CD4-positive, alpha-beta T cell treated with Interleukin-6 for 4 hours (primary cell): Measurements from ENCODE around the gene RBMX2.
"Not testable (repeated sequence)": the region's sequence is repeated elsewhere in the genome, so short reads cannot be mapped to it uniquely, and the experiment has no call there.

Source experiments
- DNase-seq: peaks from one replicate; pipeline ENCODE4 v3.0.0-alpha.2; 2020; ENCODE audit warnings: mixed read lengths

RBMX2 gene, protein sequence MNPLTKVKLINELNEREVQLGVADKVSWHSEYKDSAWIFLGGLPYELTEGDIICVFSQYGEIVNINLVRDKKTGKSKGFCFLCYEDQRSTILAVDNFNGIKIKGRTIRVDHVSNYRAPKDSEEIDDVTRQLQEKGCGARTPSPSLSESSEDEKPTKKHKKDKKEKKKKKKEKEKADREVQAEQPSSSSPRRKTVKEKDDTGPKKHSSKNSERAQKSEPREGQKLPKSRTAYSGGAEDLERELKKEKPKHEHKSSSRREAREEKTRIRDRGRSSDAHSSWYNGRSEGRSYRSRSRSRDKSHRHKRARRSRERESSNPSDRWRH

DNA sequence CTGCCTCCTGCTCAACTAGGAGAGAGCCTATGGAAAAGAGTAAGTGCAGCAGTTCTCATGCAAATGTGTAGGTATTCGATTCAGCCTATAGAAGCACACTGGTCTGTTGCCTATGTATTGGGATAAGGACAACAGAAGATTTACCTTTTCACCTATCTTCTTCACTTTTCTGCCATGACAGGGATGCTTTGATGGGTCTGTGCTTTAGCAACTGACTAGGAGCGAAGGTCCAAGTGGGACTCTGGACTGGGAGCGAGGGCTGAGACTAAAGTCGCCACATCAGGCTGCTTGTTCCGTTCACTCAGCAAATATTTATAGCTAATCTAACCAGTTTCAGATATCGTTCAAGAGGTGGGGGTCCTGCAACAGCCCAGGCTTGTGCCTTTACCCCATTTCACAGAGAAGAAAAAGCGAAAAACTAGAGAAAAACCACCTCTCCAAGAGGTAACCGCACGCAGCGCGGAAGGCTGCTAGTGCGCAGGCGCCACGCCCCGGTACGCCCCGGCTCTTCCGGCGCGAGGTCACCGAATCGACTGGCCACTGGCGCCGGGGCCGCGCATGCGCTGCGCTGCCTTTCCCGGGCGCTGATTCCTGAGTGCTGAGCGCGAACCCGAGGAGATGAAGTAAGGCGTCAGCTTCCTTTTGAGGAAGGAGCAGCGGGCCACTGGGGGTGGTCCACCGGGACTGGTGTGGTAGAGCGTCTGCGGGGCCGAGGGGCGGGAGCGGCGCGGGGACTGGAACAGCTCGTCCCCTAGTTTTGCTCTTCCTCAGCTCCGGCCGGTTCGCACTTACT is at the start of gene RBMX2:
RBMX2 (plus strand) TSS at position 573 of the 793 bp plus-strand sequence; CDS start at position 619, 46 bp downstream.
- DNase-seq = peak; percentile 80

DNA sequence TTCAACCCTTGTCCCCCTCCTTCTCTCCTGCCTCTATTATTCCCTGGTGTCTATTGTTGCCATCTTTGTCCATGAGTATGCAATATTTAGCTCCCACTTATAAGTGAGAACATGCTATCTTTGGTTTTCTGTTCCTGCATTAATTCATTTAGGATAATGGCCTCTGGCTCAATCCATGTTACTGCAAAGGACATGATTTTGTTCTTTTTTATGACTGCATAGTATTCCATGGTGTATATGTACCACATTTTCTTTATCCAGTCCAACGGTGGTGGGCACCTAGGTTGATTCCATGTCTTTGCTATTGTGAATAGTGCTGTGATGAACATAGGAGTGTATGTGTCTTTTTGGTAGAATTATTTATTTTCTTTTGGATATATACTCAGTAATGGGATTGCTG is 49.7 kb upstream of the RBMX2 start:
- DNase-seq = not testable (repeated sequence)

DNA sequence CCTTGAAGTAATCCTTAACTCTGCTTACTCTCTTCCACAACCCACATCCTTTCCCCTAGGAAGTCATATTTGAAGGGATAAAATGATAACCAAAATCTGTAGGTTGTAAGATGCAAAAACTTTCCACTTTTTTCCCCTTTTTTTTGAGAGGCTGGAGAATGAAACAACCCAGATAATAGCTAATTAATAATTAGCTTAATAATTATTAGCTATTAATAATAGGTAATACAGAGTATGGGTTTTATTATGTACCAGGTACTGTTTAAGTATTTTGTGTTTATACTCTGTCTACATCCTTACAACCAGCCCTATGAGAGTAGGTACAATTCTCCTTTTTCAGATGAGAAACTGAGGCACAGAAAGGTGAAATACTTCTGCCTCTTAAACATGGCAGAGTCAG is 25.7 kb upstream of the RBMX2 start:
- DNase-seq = no peak

DNA sequence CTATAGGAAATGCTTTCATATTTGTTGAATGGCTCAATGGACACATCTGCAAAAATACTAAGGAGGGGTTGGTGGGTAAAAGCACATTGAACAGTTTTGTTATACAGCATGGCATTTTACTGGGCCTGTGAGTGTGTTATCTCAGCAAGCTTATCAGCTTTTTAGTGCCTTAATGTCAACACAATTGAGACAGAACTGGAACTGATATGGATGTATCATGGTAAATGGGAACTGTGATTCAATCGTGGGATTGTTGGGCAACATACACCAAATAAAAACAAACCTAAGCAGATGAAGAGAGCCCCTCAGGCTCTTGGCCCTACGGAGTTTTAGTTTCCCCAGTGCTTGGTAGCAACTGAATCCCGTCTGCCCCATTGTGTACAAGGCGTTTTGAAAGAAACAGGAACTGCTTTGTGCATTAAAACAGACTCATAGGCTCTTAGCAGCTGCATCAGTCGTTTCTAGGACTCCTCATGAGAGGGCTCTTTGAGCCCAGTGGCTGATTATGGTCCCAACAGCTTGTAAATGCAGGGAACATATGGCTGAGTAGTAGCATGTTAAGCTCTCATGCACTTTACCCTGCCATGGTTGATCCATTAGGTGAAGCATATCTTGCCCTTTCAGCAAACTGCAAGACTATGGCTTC is 23.6 kb upstream of the RBMX2 start:
- no peak for DNase-seq

DNA sequence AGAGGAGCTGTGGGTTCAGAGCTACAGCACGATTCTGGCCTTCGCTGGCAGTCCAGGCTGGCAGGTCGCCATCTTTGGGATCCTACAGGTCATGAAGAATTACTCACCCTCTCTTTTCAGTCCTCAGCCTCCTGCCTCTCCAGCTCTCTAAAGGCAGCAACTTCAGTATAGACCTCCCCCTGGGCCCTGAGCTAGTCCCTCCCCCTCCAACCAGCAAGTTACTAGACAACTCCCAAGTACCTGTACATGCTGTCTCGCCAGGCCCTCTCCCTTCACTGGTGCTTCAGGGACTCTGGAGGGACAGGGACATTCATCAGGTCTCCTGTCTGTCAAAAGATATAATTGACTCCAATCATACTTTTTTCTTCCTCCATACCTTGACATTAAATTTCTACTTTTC is 16.3 kb upstream of the RBMX2 start, which contains the start of gene GPR119:
GPR119 (minus strand) TSS at position 155 of the 400 bp plus-strand sequence. CDS start 227 bp downstream, outside the sequence.
- no peak for DNase-seq

DNA sequence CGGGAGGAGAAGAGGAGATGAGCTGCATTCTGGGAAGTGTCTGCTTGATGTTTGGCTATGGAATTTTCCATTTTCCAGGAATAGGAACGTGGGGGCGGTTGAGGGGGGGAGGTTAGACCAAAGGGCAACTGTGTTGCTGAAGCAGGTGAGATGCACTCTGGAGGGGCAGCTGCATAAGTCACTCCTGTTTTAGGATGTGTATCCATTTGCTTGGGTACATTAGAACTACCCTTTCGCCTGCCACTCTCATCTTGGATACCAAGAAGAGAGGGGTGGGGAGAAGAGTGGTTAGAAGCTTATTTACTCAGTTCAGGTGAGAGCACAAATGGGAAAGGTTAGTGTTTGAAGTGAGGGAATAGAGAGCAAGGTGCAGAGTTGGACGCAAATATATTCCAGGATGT is 15.4 kb upstream of the RBMX2 start:
- DNase-seq = no peak

DNA sequence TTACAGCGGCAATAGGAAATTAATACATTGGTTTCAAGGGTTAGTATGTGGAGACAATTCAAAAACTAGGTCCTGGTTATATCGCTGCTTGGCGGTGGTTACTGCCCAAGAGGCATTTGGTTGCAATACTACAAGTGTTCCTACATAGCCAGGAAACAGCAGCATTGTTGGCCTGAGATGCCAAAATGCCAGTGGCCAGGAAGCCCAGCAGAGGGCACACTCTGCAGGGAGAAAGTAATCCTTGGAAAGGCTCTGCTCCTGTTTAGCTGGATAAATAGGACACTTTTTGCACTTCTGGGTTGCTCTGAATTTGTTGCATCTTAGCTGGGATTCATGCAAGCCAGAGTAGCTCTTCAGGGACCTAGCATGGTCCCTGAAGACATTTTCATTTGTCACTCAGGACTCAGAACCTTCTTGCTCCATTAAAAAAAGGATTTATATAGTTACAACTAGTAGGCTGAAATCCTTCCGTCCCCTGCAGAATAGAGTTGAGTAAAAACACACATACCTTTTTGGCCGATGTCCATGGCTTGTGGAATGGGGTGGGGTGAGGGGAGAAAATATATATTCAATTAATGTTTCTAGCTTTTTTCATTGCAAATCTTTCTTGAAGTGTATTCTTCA is 8.2 kb upstream of the RBMX2 start:
- DNase-seq = no peak

DNA sequence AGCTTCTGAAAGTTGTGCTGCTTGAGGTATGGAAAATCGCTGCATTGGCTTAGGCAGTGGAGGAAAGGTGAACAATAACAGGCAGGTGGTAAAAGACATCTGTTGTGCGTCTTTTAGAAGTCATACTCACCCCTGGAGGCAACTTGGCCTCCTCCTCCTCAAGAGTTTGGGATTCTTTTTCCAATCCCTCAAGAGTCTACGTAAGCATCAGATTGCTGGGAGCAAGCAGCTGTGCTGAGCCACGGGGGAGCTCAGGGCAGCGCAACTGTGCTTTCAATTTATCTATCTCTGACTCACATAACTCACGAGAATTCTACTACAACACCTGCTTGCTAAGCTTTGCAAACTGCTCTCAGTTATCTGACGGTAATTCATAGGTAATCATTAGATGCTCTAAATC is 6.4 kb upstream of the RBMX2 start:
- DNase-seq = no peak

DNA sequence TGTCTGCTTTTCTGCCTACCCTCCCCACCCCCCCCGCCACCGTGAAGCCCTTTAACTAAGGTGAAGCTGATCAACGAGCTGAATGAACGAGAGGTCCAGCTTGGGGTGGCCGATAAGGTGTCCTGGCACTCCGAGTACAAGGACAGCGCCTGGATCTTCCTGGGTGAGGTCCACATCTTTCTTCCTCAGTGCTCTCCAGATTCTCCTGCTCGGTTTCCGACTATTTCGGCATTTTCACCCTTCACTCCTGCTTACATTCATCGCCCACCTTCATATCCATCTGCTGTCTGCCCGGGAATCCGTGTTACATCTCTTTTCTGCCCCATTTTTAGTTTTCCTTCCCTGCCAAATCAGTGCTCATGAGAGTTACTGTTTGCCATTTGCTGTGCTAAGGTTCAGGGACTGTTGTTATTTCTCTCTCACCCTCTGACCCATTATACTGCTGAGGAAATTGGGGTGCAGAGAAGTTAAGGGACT is 459 bp downstream of the RBMX2 start:
- no peak for DNase-seq

DNA sequence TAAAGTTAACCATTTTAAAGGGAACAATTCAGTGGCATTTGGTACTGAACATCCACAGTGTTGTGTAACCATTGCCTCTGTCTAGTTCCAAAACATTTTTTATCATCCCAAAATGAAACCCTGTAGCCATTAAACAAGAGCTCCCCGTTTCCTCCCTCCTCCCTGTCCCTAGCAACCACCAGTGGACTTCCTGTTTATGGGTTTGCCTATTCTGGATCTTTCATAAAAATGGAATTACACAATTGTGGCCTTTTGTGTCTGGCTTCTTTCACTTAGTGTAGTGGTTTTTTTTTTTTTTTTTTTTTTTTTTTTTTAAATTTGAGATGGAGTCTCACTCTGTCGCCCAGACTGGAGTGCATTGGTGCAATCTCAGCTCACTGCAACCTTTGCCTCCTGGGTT is 11.6 kb downstream of the RBMX2 start:
- DNase-seq = no peak

DNA sequence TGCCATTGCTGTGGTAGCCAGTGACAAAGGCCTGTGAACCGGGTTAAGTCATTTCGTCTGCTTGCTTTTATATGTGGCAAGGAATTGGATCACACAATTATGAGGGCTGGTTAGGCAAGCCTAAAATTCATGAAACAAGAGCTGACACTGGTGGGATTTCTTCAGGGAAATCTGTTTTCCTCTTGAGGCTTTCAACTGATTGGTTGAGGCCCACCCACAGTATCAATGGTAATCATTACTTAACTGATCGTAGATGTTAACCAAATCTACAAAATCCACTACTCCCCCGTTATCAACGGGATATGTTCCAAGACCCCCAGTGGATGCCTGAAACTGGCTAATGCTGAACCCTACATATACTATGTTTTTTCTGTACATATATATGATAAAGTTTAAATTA is 13.0 kb downstream of the RBMX2 start:
- no peak for DNase-seq

DNA sequence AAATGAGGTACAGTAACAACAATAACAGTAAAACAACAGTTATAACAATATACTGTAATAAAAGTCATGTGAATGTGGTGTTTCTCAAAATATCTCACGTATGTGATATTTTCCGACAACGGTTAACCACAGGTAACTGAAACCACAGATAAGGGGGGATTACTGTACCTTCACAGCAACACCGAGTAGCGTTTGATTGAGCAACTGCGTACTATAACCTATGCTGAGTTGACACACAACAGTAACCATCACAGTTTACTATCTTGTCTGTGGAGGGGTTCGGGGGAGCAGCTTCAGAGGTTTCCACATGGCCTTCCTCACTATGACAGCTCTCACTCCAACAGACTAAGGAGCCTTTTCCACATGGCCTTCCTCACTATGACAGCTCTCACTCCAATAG is 13.4 kb downstream of the RBMX2 start:
- DNase-seq = no peak

DNA sequence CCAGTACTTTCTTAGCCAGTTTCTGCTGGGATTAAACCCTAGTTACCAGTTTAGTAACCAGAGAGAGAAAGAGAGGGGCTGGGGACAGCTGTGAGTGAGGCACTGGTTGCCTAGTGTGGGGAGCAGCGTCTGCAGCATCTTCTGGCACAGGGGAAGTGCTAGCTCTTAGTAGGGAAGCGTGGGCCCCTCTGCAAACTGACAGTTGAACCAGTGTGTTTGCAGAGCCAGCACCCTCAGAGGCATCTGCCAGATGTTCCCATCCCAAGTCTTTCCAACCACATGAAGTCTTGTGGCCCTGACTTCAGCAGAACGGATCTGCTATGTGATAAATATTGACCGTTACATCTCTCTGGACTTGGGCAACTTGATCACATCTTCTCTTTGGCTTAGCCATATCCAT is 15.0 kb downstream of the RBMX2 start:
- DNase-seq = no peak

DNA sequence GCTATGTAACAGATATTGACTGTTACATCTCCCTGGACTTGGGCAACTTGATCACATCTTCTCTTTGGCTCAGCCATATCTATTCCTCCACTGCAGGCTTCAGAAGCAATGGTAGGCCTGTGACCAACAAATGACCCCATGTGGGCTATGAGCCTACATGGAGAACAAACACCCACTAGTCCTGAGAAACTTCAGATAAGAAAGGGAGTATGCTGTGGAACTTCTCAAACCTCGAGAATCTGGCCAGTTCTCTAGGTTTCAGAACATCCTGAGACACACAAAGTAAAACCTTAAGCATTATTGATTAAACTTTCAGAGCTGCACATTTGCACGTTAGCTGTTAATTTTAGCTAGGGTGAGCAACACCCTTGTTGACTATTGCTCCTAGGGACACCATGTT is 16.3 kb downstream of the RBMX2 start:
- no peak for DNase-seq

DNA sequence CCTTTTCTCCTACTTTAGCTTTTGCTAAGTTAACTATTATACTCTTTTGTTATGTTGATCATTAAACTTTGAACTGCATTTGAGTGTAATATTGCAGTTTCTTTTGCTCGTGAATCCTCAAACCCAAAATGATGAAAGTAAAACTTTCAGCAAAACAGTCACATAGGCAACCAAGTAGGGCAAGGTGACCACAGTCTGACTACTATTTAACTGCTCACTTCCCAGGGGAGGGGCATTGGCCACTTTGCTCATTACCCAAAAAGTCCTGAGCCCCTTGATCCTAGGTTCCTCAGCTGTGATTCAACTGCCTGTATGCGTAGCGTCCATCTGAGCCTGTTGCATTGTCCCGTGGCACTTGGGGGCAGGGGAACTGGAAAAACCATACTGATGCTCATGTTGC is 17.0 kb downstream of the RBMX2 start:
- DNase-seq = no peak

DNA sequence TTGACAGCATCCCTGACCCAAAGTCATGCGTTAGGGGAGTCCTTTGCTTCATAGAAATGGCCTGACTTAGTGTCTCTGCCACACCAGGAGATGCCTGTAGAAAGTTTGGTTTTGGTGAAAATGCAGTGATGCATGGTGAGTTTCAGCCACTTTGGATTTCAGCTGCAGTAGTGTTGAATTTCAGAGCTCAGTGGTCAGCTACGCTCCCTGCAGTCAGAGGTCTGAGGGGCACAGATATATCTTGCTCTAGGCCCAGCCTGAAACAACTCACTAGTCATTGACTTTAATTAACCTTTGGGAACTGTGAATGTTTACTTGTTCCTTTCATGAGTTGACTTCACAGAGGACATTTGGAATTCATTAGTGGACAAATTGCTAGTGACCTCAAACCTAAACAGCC is 17.5 kb downstream of the RBMX2 start:
- no peak for DNase-seq

DNA sequence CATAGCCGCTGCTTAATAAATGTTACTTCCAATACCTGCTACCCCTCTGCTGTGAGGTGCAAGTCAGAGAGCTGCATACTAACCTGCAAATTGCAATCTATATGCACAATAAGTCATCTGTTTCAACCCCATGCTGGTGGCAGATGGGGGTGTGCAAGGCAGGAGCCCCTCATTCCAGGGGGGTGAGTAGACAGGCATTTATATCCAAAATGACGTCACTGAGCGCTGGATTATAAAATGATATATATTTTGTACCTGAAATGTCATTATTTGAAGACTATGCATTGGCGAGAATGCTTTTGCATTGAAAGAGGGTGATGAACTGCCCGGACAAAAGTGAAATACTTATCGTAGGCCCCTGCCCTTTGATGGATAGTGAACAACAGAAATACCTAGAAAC is 24.7 kb downstream of the RBMX2 start:
- DNase-seq = no peak

DNA sequence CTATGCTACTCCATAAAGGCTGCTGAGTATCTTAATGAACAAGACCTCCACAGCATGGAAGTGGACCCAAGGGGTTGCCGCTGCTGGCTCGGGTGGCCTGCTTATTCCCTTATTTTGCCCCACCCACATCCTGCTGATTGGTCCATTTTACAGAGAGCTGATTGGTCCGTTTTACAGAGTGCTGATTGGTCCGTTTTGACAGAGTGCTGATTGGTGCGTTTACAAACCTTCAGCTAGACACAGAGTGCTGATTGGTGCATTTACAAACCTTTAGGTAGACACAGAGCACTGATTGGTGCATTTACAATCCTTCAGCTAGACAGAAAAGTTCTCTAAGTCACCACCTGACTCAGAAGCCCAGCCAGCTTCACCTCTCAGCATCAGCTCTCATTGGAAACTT is 27.4 kb downstream of the RBMX2 start:
- not testable (repeated sequence) for DNase-seq

DNA sequence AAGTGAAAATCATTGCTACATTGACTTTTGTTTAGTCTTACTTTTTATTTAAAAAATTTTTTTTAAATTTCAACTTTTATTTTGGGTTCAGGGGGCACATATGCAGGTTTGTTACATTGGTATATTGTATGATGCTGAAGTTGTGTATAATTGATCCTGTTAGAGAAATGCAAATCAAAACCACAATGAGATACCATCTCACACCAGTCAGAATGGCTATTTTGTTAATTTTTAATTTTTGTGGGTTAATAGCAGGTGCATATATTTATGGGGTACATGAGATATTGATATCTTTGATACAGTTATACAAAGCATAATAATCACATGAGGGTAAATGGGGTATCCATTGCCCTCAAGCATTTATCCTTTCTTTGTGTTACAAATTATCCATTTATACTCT is 34.1 kb downstream of the RBMX2 start:
- no peak for DNase-seq

DNA sequence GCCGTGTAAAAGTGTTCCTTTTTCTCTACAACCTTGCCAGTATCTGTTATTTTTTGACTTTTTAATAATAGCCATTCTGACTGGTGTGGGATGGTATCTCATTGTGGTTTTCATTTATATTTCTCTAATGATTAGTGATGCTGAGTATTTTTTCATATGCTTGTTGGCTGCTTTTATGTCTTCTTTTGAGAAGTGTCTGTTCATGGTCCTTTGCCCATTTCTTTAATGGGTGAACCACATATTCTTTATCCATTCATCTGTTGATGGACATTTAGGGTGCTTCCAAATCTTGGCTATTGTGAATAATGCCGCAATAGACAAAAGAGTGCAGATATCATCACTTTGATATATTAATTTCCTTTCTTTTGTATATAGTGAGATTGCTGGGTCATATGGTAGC is 36.2 kb downstream of the RBMX2 start:
- DNase-seq = not testable (repeated sequence)

DNA sequence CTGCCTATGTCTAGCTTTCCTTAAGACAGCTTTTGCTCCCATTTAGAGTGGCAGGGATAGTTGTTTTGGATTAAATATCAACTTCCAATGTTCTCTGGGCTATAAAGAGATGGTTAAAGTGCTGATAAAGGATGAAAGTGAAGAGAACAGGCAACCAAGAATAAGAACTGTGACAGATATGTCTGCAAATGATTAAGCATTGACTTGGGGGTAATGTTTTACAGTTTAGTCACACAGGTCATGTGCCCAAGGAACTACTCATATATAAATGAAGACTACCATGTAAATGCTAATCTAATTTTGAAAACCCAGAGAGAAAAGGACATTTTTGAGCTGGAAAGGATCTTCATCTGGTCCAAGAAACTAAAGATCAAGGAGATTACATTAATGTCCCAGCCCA is 42.1 kb downstream of the RBMX2 start:
- no peak for DNase-seq

DNA sequence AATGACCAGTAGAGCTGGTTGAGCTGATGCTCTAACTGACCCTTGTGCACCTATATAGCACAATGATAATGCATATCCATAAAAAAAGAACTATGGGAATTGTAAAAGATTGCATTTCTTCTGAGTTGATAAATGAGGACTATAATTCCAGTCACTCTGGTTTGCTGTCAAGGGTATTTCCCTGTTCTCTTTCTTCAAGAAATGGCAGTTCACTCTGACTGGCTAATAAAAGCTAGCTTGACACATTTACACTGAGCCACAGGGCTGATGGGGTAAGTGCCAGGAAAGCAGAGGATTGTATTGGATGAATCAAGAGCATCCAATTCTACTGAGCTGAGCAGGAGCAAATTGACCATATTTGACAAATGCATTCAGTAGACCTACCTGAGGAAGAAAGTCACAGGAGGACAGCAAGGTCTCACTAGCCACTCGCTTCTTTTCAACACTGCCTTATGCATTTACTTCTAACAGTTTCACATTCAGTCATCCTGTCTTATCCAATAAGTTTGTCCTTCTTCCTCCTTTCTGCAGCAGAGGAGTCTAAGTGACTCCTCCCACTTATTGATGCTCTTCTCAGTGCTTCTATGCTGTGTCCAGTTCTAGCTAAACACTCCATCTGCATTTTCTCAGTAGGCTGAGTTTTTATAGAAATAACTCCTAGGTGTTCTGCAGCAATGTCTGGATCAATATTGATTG is 43.0 kb downstream of the RBMX2 start:
- no peak for DNase-seq

DNA sequence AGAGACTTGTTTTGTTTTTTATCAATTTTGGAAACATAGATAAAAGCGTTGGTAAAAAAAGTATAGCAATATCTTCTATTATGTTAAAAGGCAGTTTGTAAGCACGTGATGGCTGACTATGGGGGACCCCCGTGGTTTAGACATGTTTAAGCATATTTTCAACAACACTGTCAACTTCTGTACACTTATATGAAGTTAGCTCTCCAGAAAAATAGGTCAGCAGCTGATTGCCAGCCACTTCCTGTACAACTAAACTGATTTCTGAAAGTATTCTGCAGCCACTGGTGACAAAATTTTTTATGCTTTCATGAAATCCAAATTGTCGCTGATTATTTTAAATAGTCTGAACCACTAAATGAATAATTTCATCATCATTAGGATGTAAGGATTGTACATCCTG is 45.2 kb downstream of the RBMX2 start:
- DNase-seq = no peak
